Neuronal stem cell (in vitro differentiated cells): Measurements from ENCODE around the gene CTNNB1.

ENCODE experiments used
- DNase-seq: peaks from one replicate; pipeline ENCODE4 v3.0.0-alpha.2; 2013; ENCODE audit warnings: low spot score
- H2AFZ ChIP-seq: one replicate; pipeline ENCODE4 v1.6.1; 2013; ENCODE audit warnings: mild to moderate bottlenecking, low read length, inconsistent platforms
- H2AK5ac ChIP-seq: 2 replicates; pipeline ENCODE4 v1.6.1; 2013; ENCODE audit warnings: low read depth, mild to moderate bottlenecking, inconsistent platforms, low read length, moderate library complexity, mixed read lengths
- H2BK120ac ChIP-seq: 2 replicates; pipeline ENCODE4 v1.6.1; 2013; ENCODE audit warnings: low read depth, mild to moderate bottlenecking, inconsistent platforms, low read length, moderate library complexity, mixed read lengths
- H2BK12ac ChIP-seq: one replicate; pipeline ENCODE4 v1.6.1; 2013; ENCODE audit warnings: low read length, inconsistent platforms
- H2BK15ac ChIP-seq: 2 replicates; pipeline ENCODE4 v1.6.1; 2013; ENCODE audit warnings: mild to moderate bottlenecking, low read length, inconsistent platforms, mixed read lengths
- H2BK5ac ChIP-seq: one replicate; pipeline ENCODE4 v1.6.1; 2013; ENCODE audit warnings: inconsistent platforms, mild to moderate bottlenecking, low read length, moderate library complexity
- H3K14ac ChIP-seq: one replicate; pipeline ENCODE4 v1.6.1; 2013; ENCODE audit warnings: low read length, inconsistent platforms
- H3K18ac ChIP-seq: 2 replicates; pipeline ENCODE4 v1.6.1; 2013; ENCODE audit warnings: low read length, inconsistent platforms
- H3K23ac ChIP-seq: 2 replicates; pipeline ENCODE4 v1.6.1; 2013; ENCODE audit warnings: low read depth, mild to moderate bottlenecking, mixed read lengths, low read length, inconsistent platforms; ENCODE audit not compliant: poor library complexity
- H3K27ac ChIP-seq: replicated peaks from 3 replicates; pipeline ENCODE4 v1.5.1; 2013; ENCODE audit warnings: low read length, inconsistent platforms
- H3K27me3 ChIP-seq, 3 experiments: 2 replicates each; pipeline ENCODE4 v1.6.1; 2013; ENCODE audit warnings: low read length in 3 of 3, mild to moderate bottlenecking in 2 of 3, inconsistent platforms in 1 of 3, low read depth in 1 of 3, mixed read lengths in 1 of 3, moderate library complexity in 1 of 3; ENCODE audit not compliant: control insufficient read depth in 3 of 3, insufficient read depth in 3 of 3
- H3K36me3 ChIP-seq, 2 donors: replicated peaks in 1 of 2; 2 replicates each; pipeline ENCODE4 v1.6.1; 2013; ENCODE audit warnings: low read length in 2 of 2; ENCODE audit not compliant: control insufficient read depth in 2 of 2, insufficient read depth in 2 of 2
- H3K4ac ChIP-seq: 2 replicates; pipeline ENCODE4 v1.6.1; 2013; ENCODE audit warnings: inconsistent platforms, mild to moderate bottlenecking, low read length, moderate library complexity
- H3K4me1 ChIP-seq, 2 donors: 1 replicate in 1 of 2; 2 replicates in 1 of 2; pipeline ENCODE4 v1.6.1; 2013; ENCODE audit warnings: low read length in 2 of 2, low read depth in 1 of 2; ENCODE audit not compliant: control insufficient read depth in 2 of 2, insufficient read depth in 1 of 2
- H3K4me2 ChIP-seq: one replicate; pipeline ENCODE4 v1.6.1; 2013; ENCODE audit warnings: mild to moderate bottlenecking, low read length, inconsistent platforms; ENCODE audit not compliant: insufficient read depth, poor library complexity, severe bottlenecking
- H3K4me3 ChIP-seq, 2 donors: 2 replicates each; pipeline ENCODE4 v1.5.1; 2013; ENCODE audit warnings: low read length in 2 of 2, mild to moderate bottlenecking in 2 of 2, inconsistent platforms in 1 of 2, moderate library complexity in 1 of 2
- H3K79me1 ChIP-seq: one replicate; pipeline ENCODE4 v1.6.1; 2013; ENCODE audit warnings: low read depth, mild to moderate bottlenecking, inconsistent platforms, low read length, moderate library complexity
- H3K9ac ChIP-seq: one replicate; pipeline ENCODE4 v1.6.1; 2013; ENCODE audit warnings: mild to moderate bottlenecking, low read depth, low read length, inconsistent platforms; ENCODE audit not compliant: poor library complexity
- H3K9me3 ChIP-seq, 2 donors: replicated peaks in 1 of 2; 2 replicates each; pipeline versions ENCODE3 to v1.6.1; 2013; ENCODE audit warnings: low read length in 2 of 2, mild to moderate bottlenecking in 2 of 2, inconsistent platforms in 1 of 2, low read depth in 1 of 2, mixed read lengths in 1 of 2, moderate library complexity in 1 of 2; ENCODE audit not compliant: control insufficient read depth in 2 of 2, insufficient read depth in 1 of 2
- H4K8ac ChIP-seq: one replicate; pipeline ENCODE4 v1.6.1; 2013; ENCODE audit warnings: low read depth, mild to moderate bottlenecking, inconsistent platforms, low read length, moderate library complexity
- H4K91ac ChIP-seq: one replicate; pipeline ENCODE4 v1.6.1; 2013; ENCODE audit warnings: low read length, low read depth, mild to moderate bottlenecking, inconsistent platforms; ENCODE audit not compliant: poor library complexity
- WGBS, 2 donors: extraction: QIAGEN DNeasy Blood & Tissue Kit; methylation state at CpG; one replicate each; pipeline ENCODE4 v1.1.7; 2013; ENCODE audit warnings: missing lambda C conversion rate in 2 of 2, mixed read lengths in 1 of 2; ENCODE audit not compliant: insufficient read length in 2 of 2, insufficient replicate concordance in 1 of 2; ENCODE audit errors: extremely low coverage in 2 of 2; 5-methylcytosine and 5-hydroxymethylcytosine counted together

Gene CTNNB1

DNA sequence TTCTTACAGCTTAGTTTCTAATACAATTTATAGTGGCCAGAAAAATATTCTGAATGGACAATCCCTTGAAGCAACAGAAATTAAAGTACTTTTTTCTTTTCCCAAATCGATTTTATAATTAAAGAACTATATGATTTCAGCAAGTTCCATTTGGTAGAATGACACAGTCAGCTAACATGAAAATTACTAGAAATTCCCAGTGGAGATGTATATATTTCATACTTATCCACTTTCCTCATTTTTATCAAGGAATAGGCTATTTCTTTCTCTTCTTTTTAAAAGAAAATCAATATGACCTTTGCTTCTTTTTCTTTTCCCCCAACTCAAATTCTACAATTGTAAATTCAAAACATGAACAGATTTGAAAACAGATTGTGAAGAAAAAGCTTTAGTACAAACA is 6.4 kb upstream of the CTNNB1 start:
- H2BK5ac ChIP-seq, result no peak overlapping the region
- peaks cover 1 to 3% of the 10 kb centered on the region in 2 donors for H3K4me1 ChIP-seq
- no peak overlapping the region for H3K4me3 ChIP-seq
- H2BK12ac ChIP-seq, result no peak overlapping the region
- no peak overlapping the region for H2BK15ac ChIP-seq
- no peak overlapping the region for H4K8ac ChIP-seq
- no peak overlapping the region for H3K4me2 ChIP-seq
- no peak for DNase-seq
- no peak overlapping the region for H2BK120ac ChIP-seq
- no peak overlapping the region for H2AK5ac ChIP-seq
- H2AFZ ChIP-seq, result no peak overlapping the region
- no peak overlapping the region for H3K18ac ChIP-seq
- no peaks in the 10 kb centered on the region for H3K9me3 ChIP-seq
- no peak overlapping the region for H4K91ac ChIP-seq
- H3K14ac ChIP-seq, result no peak overlapping the region
- no peak overlapping the region for H3K27ac ChIP-seq
- no peaks in the 10 kb centered on the region for H3K79me1 ChIP-seq
- no peak overlapping the region for H3K4ac ChIP-seq
- H3K9ac ChIP-seq, result no peak overlapping the region
- H3K23ac ChIP-seq, result no peak overlapping the region
- no peaks in the 10 kb centered on the region for H3K27me3 ChIP-seq
- no CpG with 5 or more reads among the region's 1 CpG for WGBS, 2 donors
- H3K36me3 ChIP-seq, result no peaks in the 10 kb centered on the region

DNA sequence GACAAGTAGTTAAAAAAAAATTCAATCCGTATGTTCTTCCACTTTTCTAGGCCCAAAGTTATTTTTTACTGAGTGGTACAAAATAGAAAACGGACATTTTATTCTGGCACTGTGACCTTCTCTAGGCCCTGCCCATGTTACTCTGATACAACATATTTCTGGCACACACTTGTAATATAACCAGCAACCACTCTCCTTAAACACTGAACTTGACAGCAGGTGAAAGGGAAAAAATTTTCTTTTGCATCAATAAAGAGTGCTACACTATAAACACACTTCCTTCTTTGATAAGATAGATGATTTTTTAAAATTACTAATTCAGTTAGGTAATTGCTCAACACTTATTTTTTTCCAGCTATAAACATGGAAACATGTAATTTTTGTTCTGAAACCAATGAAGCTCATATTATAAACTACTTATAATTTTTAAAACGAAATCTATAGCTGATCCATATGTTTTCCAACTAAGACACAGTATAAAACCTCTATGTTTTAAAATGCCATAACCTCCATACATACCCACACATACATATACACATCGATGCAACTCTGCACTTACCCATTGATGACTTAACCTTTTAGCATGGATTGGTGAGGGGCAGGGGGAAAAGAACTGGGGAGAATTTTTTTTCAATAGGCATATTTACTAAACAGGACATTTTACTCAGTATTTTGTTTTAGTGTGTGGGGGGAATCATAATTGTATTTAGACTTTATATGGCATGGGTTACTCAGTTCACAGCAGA is 5.3 kb upstream of the CTNNB1 start:
- H4K8ac ChIP-seq, result no peak overlapping the region
- no peak for DNase-seq
- no peak overlapping the region for H2AK5ac ChIP-seq
- H3K4me2 ChIP-seq, result no peak overlapping the region
- H3K23ac ChIP-seq, result no peak overlapping the region
- no peak overlapping the region for H3K4me3 ChIP-seq
- H2AFZ ChIP-seq, result no peak overlapping the region
- no peak overlapping the region for H3K4ac ChIP-seq
- H3K4me1 ChIP-seq, result peaks cover 4 to 8% of the 10 kb centered on the region in 2 donors
- H2BK12ac ChIP-seq, result no peak overlapping the region
- H2BK15ac ChIP-seq, result no peak overlapping the region
- no peaks in the 10 kb centered on the region for H3K79me1 ChIP-seq
- H3K18ac ChIP-seq, result no peak overlapping the region
- no peak overlapping the region for H4K91ac ChIP-seq
- no peak overlapping the region for H3K27ac ChIP-seq
- no peaks in the 10 kb centered on the region for H3K9me3 ChIP-seq
- H3K9ac ChIP-seq, result no peak overlapping the region
- H3K14ac ChIP-seq, result no peak overlapping the region
- no peaks in the 10 kb centered on the region for H3K27me3 ChIP-seq
- H3K36me3 ChIP-seq, result no peaks in the 10 kb centered on the region
- WGBS, 2 donors, result 100% methylated on average over 1 of the region's 4 CpGs; no CpG with 5 or more reads in 1 of the 2 donors
- H2BK120ac ChIP-seq, result no peak overlapping the region
- no peak overlapping the region for H2BK5ac ChIP-seq

DNA sequence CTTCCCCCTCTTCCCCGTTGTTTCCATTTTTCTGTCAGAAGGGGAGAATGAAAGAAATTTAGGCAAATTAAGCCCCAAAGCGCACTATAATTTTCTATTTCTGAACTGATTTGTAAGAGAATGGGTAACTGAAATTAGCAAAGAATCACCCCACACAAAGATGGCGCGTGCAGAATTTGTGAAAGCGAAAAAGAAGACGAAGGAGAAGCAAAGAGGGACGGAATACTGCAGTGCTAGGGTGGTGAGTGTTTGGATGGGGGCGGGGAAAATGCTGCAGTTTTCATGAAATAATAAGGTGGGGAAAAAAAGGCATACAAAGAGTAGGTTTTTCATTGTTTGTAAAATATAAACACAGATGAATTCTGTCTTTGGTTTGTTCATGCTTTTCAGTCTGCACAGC is 4.6 kb upstream of the CTNNB1 start:
- H3K4me1 ChIP-seq, result peaks cover 4 to 8% of the 10 kb centered on the region in 2 donors
- H3K18ac ChIP-seq, result no peak overlapping the region
- no peak overlapping the region for H3K9ac ChIP-seq
- no peaks in the 10 kb centered on the region for H3K9me3 ChIP-seq
- no peaks in the 10 kb centered on the region for H3K36me3 ChIP-seq
- H2AK5ac ChIP-seq, result no peak overlapping the region
- H3K4me3 ChIP-seq, result no peak overlapping the region
- H4K91ac ChIP-seq, result no peak overlapping the region
- H3K14ac ChIP-seq, result no peak overlapping the region
- no peak overlapping the region for H4K8ac ChIP-seq
- H2BK120ac ChIP-seq, result no peak overlapping the region
- H2BK12ac ChIP-seq, result no peak overlapping the region
- no peak overlapping the region for H3K4me2 ChIP-seq
- peaks cover 3% of the 10 kb centered on the region for H3K79me1 ChIP-seq
- H3K23ac ChIP-seq, result no peak overlapping the region
- no peak overlapping the region for H3K27ac ChIP-seq
- H2AFZ ChIP-seq, result peak overlapping the region; percentile 65
- no peak for DNase-seq
- H2BK15ac ChIP-seq, result no peak overlapping the region
- no peaks in the 10 kb centered on the region for H3K27me3 ChIP-seq
- no peak overlapping the region for H3K4ac ChIP-seq
- 100% methylated on average over 1 of the region's 8 CpGs; no CpG with 5 or more reads in 1 of the 2 donors for WGBS, 2 donors
- no peak overlapping the region for H2BK5ac ChIP-seq

DNA sequence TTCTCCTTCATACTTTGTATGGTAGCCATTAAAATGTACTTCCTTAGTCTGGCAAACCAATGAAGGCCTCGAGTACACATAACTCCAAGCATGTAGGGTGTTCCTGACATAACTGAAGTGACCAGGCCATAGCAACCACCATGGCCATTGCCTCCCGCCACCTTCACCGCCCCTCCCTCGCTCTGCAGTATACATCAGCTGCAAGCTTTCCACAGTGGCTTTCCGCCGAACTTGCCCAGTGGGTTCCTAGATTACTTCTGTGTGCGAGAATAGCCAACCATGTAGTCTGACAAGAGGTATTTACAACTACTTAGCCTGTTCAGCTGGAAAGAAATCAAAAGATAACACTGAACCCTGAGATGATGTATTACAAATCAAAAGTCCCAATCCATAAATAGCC is 3.4 kb upstream of the CTNNB1 start:
- WGBS, 2 donors, result no CpG with 5 or more reads among the region's 7 CpGs
- Histone ChIP-seq H3K4me2 (no peak overlapping the region), H3K79me1 (peaks cover 3% of the 10 kb centered on the region), H3K9ac (no peak overlapping the region), H2AK5ac (no peak overlapping the region), H3K23ac (no peak overlapping the region), H2BK15ac (no peak overlapping the region), H3K18ac (no peak overlapping the region), H4K91ac (no peak overlapping the region), H3K9me3 (no peaks in the 10 kb centered on the region), H3K4me3 (no peak overlapping the region), H3K27ac (no peak overlapping the region), H3K36me3 (no peaks in the 10 kb centered on the region), H3K14ac (no peak overlapping the region), H2BK120ac (no peak overlapping the region), H4K8ac (no peak overlapping the region), H2BK12ac (no peak overlapping the region), H3K4ac (no peak overlapping the region), H2BK5ac (no peak overlapping the region), H3K27me3 (no peaks in the 10 kb centered on the region), H2AFZ (no peak overlapping the region), H3K4me1 (peaks cover 4 to 8% of the 10 kb centered on the region in 2 donors)
- no peak for DNase-seq
